SH-SY5Y (cell line): ENCODE results near the gene ANKK1.

Source experiments
- GATA2 ChIP-seq: IDR thresholded peaks from 2 replicates; pipeline ENCODE4 v1.6.1; 2011; ENCODE audit warnings: mild to moderate bottlenecking, low read depth, low read length
- GATA3 ChIP-seq: IDR thresholded peaks from 2 replicates; pipeline ENCODE4 v1.6.1; 2011; ENCODE audit warnings: low read depth, mild to moderate bottlenecking, low read length, moderate library complexity

- TF ChIP-seq GATA3 (no peak), GATA2 (peak; percentile 76)
Measured at GRCh38 chr11:113370634-113371033, 16.9 kb upstream of the ANKK1 start.
